Hepatocyte (in vitro differentiated cells): Measurements from ENCODE around the gene PRSS1.

Source experiments
- CTCF ChIP-seq: fragments of 200-600 bp; sonication (generic); IDR thresholded peaks from 2 replicates; pipeline ENCODE4 v1.5.1; 2016; ENCODE audit warnings: antibody characterized with exemption, mild to moderate bottlenecking; ENCODE audit not compliant: poor library complexity
- EZH2 ChIP-seq: fragments of 200-600 bp; sonication (generic); IDR thresholded peaks from 2 replicates; pipeline ENCODE4 v1.6.1; 2016; ENCODE audit warnings: antibody characterized with exemption, mild to moderate bottlenecking, borderline replicate concordance

GRCh38 chr7:142796001-142796500 is 46.8 kb downstream of the PRSS1 start:
- no peak for TF ChIP-seq CTCF
- no peak for TF ChIP-seq EZH2
